NCI-H187 (cell line): ENCODE data around the gene TRIM69.
A peak's percentile ranks its signal among the peaks of the same experiment; 100 is the strongest.

ENCODE experiments used
- DNase-seq, 2 experiments: peaks; one replicate each; lab custom pipeline; 2025; lab: John Stamatoyannopoulos, UW

TRIM69 gene

GRCh38 chr15:44808557-44808956 is 72.2 kb downstream of the TRIM69 start:
- DNase-seq: no peak

GRCh38 chr15:44810237-44810636 is 73.9 kb downstream of the TRIM69 start:
- DNase-seq: no peak

- DNase-seq: peak; percentile 43 to 88
Observed at GRCh38 chr15:44811337-44811736, 75.0 kb downstream of the TRIM69 start.

GRCh38 chr15:44812029-44812517 is 75.7 kb downstream of the TRIM69 start:
- peak; percentile 40 to 84 for DNase-seq

- DNase-seq: no peak
Observed at GRCh38 chr15:44813231-44813630, 76.9 kb downstream of the TRIM69 start.
